NCI-H1105 (cell line): Measurements from ENCODE around the gene HERC2.

Source experiments
- DNase-seq: peaks from one replicate; lab custom pipeline; 2025; lab: John Stamatoyannopoulos, UW

HERC2 gene

DNA sequence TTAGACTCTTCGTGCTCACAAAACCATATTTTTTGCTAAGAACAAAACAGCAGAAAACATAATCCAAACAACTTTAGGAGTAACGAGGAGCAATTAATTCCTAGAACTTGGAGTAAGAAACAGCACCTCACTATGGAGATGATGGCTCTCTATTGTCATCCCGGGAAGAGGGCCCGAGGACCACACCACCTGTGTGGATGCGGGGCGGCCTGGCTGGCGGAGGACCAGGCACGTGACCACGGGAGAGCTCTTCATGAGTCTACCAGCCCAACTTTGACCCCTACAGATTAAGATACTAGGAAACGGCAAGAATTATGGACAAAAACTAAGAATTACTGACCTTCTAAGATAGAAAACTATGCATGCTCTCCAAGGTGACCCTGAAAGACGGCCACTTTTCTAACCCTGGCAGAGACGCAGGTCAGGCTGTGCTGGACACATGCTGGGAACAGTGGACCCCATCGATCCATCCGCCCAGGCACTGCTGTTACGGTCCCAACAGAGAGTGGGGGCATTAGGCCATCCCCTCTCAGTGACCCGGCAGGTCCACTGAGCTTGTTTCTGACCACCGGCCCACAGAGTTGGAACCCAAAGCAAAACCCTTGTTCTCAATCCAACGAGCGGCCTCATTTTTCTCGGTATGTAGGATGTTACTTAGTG, 209.7 kb downstream of the HERC2 start:
- no peak for DNase-seq

DNA sequence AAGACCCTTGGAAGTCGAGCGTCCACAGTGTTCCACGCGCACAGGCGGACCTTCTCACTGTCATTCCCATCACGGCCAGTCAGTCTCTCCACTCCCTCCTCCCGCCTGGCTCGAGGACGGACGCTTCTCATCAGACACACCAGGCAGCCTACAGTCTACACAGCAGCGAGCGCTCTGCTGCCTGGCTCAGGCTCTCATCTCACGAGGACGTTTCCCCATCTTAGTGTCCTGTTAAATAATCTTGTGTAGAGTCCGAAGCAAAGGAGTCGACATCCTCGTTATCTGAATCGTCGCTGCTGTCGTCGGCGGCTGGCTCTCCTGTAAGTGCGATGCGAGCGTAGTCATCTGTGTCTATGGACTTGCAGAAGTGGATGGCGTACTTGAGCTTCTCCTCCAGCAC, 210.4 kb downstream of the HERC2 start:
- no peak for DNase-seq

DNA sequence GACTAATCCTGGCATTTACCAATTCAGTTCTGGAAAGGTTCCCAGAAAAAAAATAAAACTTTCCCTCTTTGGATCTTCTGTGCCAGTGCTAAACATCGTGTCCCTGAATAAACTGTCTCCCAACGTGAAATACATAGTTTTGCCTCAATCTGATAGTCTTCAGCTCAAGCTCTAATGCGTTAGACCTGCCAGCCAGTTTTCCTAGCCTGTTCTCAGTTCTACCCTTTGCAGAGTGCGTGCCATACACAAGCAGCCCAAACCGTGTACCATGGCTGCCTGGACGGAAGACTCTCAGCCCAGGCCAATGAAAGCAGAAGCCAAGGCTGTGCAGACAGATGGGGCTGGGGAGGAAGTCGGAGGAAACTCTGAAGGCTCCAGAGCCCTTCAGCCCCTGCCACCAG, 211.5 kb downstream of the HERC2 start:
- no peak for DNase-seq

DNA sequence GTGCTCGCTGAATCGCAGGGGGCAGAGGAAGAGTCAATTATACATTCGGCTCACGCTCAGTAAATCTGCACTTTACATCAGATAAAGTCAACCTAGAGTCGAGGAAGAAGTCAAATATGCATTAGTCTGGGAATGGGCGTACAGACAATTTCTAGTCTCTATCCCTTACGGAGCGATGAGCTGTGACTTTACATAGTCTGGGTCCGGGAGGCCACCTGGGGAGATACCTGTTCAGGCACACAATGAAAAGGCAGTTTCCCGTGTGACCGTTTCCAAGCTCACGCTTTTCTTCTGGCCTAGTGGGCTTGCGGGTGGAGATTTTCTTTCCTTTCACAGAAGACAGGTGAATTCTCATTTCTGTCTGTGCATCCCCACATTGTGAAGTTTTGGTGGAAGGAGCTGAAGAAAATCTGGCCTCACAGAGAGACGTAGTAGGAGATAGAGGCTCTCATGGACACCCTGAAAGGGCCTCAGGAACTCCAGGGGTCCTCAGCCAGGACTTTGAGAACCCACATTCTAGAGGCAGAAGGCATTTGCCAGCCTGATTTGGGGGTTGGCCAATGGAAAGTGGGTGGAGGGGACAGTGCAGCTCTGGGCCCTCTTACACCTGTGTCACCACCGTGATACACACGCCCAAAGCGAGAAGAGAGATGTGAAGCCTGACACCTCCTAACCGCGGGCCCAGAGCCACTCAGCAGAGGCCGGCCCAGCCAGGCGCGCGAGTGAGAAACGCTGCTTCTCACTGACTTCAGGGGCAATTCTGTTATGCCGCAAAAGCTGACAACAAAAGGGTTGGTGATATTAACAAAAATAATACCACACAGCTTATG, 212.1 kb downstream of the HERC2 start:
- no peak for DNase-seq

DNA sequence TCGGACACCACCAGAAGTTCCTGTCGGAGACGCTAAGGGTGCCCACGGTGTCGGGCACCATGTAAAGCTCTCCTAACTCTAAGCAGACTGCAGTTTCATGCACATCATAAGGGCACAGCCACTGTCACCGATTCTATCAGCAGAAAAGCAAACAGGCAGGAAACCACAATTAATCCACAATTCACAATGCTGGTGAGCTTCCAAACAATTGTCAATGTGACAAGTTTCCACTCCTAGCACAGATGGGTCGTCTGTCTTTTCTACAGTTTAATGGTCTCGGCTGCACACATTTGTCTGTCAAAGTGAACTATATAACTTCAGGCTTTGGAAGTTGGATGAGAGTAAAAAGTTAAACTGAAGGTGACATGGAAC, 214.1 kb downstream of the HERC2 start:
- DNase-seq = no peak

DNA sequence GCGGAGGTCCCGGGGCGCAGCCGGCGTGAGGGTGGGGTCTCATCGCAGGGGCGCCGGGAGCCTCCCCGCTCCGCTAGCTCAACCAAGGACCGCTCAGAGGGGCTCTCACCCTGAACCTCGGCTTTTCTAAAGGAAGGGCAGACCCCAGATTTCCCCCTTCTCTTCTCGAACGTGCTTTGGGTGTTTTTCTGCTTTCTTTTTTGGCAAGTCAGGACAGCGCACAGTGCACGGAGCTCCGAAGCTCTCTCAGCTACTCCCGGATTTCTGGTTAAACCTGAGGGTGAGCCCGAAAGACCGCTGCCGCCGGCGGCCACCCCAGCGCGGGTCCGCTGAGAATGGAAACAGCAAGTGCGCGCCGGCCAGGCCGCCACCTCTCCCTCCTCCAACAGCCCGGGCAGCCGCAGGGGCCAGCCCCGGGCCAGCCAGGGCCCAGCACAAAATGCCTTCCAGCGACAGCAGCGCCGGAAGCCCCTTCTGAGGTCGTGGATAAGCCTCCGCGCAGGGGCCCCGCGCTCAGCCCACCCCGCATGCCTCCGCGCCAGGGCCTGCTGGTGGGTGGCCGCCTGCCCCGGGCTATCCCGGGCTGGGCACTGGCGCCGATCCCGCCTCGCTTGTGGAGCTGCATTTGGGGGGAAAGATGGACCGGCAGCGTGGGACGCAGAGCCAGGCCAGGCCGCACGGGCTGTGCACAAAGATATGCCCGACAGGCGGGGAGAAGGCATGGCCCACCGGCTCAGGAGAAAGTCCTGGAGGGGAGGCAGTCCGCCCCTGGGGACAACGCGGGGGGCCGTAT, 214.7 kb downstream of the HERC2 start:
- no peak for DNase-seq

DNA sequence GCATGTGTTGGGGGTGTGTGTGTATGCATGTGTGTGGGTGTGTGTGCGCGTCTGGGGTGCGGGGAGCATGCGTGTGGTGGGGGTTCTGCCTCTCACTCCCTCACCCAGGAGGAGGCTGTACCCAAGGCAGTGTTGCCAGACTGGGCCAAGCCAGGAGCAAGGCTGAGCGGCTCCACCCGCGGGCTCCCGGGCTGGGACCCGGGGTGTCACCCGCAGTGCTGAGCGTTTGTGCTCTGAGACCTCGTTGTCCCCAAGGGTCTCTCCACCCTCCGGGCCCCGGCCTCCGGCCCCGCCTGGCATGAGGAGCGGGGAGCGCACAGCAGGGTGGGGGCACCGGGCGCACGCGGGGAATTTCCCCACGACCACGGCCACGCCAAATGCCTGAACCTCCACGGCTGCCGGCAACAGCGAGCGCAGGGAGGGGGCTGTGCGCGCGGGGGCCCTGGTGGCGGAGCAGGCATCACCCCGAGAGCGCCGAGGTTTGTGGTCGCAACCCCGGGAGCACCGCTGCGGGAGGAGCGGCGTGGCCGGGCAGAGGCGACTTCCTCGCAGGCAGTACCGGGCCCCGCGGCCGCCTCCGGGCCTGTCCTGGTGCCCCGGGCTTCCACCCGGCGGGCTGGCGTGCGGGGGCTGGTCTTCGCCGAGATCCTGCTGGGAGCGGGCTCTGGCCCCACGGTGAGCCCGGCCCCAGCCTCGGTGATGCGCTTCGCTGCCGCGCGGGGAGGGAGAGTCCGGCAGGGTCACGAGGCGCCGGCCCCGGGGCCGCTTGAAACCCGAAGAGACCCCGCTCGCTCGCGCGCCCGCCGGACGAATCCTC, 215.5 kb downstream of the HERC2 start:
- no peak for DNase-seq

DNA sequence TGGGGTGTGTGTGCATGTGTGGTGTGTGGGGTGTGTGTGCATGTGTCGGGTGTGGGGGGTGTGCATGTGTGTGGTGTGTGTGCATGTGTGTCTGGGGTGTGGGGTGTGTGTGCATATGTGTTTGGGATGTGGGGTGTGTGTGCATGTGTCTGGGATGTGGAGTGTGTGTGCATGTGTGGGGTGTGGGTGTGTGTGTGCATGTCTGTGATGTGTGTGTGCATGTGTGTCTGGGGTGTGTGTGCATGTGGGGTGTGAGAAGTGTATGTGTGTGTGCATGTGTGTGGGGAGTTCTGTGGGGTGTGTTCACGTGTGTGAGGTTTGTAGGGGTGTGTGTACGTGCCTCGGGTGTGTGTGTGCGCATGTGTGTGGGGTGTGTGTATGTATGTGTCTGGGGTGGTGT, 216.2 kb downstream of the HERC2 start:
- DNase-seq = no peak

DNA sequence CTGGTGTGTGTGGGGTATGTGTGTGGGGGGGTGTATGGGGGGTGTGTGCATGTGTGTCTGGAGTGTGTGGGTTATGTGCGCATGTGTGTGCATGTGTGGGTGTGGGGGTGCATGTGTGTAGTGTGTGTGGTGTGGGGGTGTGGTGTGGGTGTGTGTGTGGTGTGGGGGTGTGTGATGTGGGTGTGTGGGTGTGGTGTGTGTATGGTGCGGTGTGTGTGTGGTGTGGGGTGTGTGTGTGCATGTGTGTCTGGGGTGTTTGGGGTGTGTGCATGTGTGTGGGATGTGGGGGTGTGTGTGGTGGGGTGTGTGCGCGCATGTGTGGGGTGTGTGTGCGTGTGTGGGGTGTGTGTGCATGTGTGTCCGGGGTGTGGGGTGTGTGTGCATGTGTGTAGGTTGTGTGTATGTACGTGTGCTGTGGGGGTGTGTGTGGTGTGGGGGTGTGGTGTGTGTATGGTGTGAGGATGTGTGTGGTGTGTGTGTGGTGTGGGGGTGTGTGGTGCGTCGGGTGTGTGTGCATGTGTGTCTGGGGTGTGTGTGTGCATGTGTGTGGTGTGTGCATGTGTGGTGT, 216.7 kb downstream of the HERC2 start:
- DNase-seq = no peak

DNA sequence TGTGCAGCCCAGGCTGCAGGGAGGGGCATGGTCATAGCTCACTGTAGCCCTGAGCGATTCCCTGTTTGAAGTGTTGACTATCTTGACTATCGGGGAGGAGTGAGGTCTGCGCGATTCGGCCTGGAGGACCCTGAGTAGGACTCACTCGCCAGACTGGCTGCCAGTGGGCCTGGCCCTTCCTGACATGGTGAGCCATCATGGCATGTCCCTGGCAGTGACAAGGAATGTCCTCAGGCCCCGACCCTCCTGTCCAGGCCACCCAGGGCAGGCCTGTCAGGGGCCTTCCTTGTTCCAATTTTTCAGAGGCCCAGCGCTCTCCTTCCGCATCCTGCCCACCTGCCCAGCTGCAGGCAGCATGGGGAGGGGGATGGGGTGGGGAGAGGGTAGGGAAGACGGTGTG, 217.7 kb downstream of the HERC2 start:
- DNase-seq = no peak

DNA sequence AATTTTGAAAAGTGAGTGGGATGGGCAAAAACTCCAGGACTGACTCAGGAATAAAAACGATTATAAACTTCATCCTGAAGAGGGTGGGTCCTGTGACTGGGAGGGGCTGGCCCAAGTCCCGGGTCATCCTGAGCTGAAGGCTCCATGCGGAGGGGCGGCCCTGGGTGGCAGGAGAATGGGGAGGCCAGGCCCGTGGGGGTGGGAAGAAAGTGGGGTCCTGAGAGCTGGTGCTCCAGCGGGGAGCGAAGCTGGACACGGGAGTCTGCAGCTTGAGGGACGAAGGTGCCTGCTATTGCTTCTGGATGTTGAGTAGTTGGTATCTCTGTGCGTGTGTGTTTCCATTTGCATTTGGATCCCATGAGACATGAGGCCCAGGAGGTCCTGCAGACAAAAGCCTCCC, 218.1 kb downstream of the HERC2 start:
- no peak for DNase-seq

DNA sequence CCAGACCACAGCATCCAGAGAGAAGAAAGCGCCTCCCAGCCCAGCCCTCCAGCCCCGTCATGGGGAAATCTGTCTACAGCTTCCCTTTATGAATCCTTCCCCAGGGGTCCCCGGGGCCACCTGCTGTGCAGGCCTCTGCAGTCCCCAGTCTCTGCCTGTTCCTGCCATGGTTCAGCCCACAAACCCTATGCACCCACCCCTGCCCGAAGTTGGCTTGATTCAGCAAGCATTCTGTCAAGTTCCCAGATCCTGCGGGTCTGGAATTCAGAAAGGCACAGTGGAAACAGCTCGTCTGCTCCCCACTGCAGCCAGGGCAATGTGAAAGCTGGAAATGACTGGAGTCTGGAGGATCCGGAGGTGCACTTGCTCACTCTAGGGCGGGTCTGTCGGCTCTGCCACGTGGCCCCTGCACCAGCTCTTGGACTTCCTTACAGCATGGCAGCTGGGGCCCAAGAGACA, 220.0 kb downstream of the HERC2 start:
- DNase-seq = no peak

DNA sequence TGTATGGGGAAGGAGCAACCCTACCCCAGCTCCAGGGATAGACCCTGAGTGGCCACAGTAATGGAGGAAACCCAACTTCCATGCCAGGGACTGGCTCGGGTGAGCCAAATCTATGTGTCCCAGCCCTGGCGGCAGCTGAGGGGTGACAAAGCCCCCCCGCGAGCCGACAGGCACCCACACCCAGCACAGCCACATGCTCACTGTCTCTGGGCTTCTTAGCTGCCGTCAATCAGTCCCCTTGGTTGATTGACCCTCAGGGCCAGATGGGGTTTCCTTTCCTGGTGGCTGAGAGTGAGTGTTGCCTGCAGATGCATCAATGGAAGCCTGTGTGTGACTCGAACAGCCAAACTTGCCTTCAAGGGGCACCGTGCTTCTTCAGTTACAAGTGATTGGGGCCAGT, 220.8 kb downstream of the HERC2 start:
- no peak for DNase-seq

DNA sequence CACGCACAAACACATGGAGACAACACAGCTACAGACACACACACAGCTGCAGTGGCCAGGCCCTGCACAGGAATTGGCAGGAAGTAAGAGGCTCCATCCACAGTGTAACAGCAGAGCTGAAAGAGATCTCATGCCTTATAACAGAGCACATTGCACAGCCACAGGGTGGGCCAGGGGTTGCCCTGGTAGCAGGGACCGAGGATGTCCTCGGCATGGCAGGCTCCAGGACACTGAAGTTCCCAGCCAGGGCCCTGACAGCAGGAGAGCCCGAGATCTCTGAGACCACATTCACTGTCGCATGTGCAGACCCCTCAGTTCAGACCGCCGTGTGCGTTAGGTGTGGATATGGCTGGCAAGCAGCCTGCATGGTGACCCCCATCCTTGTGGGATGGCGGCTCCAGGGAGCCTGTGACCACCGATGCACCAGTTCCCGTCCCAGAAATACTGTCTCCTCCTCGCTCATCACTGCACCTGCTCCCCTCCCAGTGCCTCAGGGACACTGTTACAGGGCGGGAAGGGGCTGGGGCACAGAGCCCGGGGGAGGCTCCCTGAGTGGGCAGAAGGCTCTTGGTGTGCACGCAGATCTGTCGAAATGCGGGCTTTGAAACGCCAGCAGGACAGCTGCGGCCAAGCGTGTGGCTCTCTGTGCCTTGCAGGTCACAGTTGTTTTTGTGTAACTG, 221.3 kb downstream of the HERC2 start:
- no peak for DNase-seq

DNA sequence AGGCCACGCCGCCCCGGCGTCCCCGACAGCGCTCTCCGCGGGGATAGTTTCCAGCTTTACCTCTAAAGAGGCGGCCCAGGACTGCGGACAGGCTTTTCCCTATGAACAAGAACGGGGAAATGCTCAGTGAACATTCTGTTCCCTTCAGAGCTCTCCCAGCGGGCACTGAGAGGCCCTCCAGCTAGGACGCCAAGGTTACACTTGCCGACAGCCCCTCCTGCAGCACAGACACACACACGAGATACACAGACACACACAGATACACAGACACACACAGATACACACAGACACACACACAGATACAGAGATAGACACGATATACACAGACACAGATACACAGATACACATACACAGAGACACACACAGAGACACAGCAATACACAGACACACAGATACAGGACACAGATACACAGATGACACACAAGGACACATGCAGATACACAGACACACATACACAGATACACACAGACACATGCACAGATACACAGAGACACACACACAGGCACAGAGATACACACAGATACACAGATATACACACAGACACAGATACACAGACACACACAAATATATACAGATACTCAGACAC, 222.3 kb downstream of the HERC2 start:
- no peak for DNase-seq

DNA sequence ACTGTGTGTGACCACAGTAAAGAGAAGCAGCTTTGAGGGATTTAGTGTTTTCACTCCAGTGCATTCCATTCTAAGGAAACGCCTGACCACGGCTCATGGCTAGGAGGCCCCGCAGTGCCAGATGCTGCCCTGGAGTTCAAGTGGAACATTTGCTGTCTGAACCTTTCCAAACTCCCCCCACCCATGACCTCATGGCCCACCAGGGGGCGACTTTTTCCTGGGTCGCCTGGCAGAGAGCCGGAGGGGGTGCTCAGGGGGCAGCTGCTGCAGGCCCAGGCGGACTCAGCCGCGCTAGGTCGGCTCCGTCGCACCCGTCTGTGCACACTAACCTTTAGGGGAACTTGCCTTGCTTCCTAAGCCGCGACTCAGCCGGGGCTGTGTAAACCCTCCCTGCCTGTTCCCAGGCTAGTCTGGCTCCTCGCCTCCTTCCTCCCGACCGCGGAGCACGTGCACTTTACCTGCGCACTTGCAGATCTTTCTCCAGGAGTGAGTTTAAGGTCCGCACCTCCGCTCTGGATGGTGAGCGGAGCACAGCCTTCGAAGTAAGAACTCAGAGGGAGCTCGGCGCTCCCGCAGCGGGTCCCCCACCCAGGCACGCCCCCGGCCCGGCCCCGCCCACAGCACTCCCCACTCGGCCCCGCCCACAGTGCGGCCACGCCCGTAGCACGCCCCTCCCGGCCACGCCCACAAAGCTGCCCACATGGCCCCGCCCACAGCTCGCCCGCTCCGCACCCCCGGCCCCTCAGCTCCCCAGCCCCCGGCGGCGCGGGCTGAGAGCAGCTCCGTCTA, 223.0 kb downstream of the HERC2 start, which contains the start of gene OCA2:
Gene OCA2 (minus strand): TSS at position 550 of the 789 bp plus-strand sequence. CDS start 17,441 bp downstream, outside the sequence.
- DNase-seq = no peak

DNA sequence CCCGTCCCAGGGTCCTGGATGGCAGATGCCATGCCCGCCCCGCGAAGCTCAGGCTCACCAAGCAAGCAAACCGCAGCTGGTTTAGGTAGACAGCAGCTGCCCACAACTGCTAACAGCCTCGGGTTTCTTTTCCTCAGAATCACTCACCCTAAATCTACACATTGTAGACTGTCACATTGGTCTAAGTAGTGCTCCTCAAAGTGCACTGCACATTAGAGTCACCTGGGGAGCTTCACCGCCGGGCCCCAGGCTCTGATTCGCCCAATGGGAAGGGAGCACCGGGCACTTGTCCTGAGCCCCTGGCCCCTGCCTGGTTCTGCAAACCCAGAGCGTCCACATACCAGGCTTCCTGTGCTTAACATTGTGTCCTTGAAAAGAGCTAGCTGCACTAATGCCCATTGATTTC, 223.6 kb downstream of the HERC2 start:
- DNase-seq = no peak

DNA sequence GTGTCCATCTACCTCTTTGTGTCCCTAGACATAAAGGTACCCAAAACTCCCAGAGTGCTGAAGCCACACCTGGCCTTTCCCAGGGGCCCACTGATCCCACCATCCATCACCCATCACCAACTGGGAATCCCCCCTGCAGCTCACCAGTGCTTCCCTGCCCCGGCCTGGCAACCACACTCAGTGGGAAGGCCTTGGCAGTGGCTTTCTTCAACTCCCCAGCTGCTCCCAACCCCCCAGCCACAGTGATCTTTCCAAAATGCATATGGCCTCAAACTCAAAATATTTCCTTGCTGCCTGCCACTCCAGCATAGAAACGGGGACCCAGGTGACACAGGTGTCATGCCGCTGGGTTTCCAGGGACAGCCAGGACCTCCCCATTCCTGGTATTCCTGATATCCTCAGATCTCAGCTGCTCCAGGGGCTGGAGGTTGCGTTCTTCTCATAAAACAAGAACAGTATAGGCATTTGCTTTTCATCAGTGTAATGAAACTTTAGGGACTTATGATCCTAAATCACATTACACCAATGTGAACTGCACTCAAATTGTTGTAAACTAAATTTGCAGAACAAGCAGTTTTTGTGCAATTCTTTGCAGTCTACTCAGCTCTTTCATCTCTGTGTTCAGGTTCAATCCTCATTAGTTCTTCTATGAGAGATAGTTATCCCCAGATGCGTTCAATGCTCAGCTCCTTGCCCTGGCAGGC, 224.2 kb downstream of the HERC2 start:
- DNase-seq = no peak
